Measurements from ENCODE around the gene NALF2. TPM values are rescaled to one million over a fixed set of nuclear protein-coding genes. Genes with fewer than 3 reads are reported as not detected.
A peak's percentile ranks its signal among the peaks of the same experiment; 100 is the strongest.

Gene NALF2
- not detected for total RNA-seq (2013)
- not detected for polyA plus RNA-seq
- not detected in 2 replicates for polyA minus RNA-seq
- 0 to 0.32 (median 0) reads per million in 11 experiments for total RNA-seq

DNA sequence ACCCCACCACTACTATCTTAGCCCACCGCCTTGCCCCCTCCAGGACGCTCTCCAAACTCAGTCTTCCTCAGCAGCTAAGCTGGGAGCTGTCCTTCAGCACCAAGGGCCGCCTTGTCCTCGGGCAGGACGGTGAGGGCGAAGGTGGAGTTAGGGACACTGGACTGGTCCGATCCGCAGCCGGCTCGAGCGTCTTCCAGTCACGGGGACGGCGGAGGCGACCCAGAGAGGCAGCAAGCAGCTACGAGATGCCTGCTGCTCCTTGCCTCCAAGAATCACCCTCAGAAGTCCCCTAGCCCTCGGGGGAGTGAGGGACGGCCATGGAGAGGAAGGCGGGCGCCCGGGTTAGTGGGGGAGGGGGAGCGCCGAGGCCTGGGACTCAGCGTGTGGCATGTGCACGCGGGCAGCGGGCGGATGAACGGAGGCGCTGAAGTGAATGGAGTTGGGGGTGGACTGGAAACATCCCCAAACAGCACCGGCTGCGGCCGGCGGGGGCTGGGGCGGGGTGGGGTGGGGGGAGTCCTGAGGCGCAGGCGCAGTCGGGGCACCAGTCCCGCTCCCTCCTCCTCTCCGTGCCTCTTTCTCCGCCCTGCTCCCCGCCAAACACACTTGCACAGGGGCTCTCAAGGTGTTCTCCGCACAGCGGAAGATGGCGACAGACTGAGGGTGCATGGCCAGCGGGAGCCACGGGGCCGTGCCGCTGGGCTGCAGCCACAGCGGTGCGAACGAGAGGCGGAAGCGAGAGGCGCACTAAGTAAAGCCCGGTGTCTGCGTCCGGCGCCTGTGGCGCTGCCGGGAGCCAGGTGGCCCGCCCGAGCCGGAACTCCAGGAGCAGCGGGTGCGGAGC lies at the start of gene NALF2:
NALF2 (plus strand) TSS at position 545 of the 844 bp plus-strand sequence. CDS start 957 bp downstream, outside the sequence.
- Histone ChIP-seq H3K4me3 (replicated peaks in 1 of 3; ENCODE audit: low read depth in 2 of 3, low read length in 3 of 3) (no peak within 1 kb of the TSS), H3K36me3 (replicated peaks in 1 of 2; ENCODE audit: control insufficient read depth in 1 of 2, insufficient read depth in 2 of 2, low read length in 2 of 2) (no peaks in the 10 kb centered on the region), H3K79me2 (ENCODE audit: insufficient read depth, low read length) (no peaks in the 10 kb centered on the region), H3K9me3 (replicated peaks in 1 of 2; ENCODE audit: control insufficient read depth in 1 of 2, insufficient read depth in 1 of 2, low read length in 2 of 2) (no peaks in the 10 kb centered on the region), H3K27me3 (ENCODE audit: control insufficient read depth in 2 of 2, insufficient read depth in 2 of 2, low read length in 2 of 2) (peaks cover 12 to 42% of the 10 kb centered on the region in 2 donors), H4K20me1 (ENCODE audit: insufficient read depth, low read length) (no peaks in the 10 kb centered on the region), H3K4me2 (replicated peaks; ENCODE audit: extremely low read depth, low read length, poor library complexity, severe bottlenecking) (peak within 1 kb of the TSS; percentile 26), H3K9ac (ENCODE audit: insufficient read depth, low read length, poor library complexity, severe bottlenecking) (no peak within 1 kb of the TSS), H2AFZ (ENCODE audit: insufficient read depth, low read depth, low read length, poor library complexity, severe bottlenecking) (no peak within 1 kb of the TSS), H3K4me1 (ENCODE audit: control insufficient read depth in 1 of 2, insufficient read depth in 2 of 2, low read length in 2 of 2) (no peaks in the 10 kb centered on the region), H3K27ac (ENCODE audit: low read depth in 1 of 2, low read length in 2 of 2) (no peak within 1 kb of the TSS)
- H3K27me3 Mint-ChIP-seq (ENCODE audit: low read depth in 3 of 3), result peaks cover 19 to 37% (median 30%) of the 10 kb centered on the region in 3 donors
- H3K27ac Mint-ChIP-seq, result no peak within 1 kb of the TSS
- no peak for DNase-seq
- no peaks in the 10 kb centered on the region for H3K36me3 Mint-ChIP-seq
- H3K9me3 Mint-ChIP-seq, result peaks cover 0 to 9% (median 3%) of the 10 kb centered on the region in 7 donors
- H3K4me1 Mint-ChIP-seq, result no peaks in the 10 kb centered on the region
- TF ChIP-seq, protein P1, sequence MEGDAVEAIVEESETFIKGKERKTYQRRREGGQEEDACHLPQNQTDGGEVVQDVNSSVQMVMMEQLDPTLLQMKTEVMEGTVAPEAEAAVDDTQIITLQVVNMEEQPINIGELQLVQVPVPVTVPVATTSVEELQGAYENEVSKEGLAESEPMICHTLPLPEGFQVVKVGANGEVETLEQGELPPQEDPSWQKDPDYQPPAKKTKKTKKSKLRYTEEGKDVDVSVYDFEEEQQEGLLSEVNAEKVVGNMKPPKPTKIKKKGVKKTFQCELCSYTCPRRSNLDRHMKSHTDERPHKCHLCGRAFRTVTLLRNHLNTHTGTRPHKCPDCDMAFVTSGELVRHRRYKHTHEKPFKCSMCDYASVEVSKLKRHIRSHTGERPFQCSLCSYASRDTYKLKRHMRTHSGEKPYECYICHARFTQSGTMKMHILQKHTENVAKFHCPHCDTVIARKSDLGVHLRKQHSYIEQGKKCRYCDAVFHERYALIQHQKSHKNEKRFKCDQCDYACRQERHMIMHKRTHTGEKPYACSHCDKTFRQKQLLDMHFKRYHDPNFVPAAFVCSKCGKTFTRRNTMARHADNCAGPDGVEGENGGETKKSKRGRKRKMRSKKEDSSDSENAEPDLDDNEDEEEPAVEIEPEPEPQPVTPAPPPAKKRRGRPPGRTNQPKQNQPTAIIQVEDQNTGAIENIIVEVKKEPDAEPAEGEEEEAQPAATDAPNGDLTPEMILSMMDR (IDR thresholded peaks at IDR 0.05), result no peak
- peak within 1 kb of the TSS; percentile 53 to 59 for H3K4me3 Mint-ChIP-seq
- 0% methylated on average over 12 of the region's 66 CpGs for WGBS (ENCODE audit: insufficient coverage)
- intact Hi-C loops (cut with micrococcal nuclease), result no loop called here

DNA sequence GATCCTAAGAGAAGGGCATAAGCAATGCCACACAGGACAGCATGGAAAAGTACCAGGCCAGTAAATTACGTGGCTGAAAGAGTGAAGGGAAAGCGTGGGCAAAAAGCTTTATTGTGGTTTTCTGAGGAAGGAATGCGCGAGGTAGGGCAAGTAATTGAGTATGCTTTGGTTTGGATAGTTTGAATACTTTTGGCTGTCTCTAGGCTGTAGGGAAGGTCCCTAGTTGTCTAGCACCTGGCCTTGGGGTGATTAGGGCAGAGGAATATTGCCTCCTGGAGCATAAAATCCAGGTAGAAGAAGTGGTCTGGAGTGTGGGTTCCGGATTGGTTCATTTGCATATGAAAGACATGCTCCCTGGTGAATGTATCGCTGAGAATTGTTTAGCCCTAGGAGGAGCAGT lies 46.4 kb upstream of the NALF2 start:
- no peak for DNase-seq
- 80% methylated on average over 1 of the region's 6 CpGs for WGBS (ENCODE audit: insufficient coverage)
- no peaks in the 10 kb centered on the region for H3K79me2 ChIP-seq (ENCODE audit: insufficient read depth, low read length)
- Mint-ChIP-seq H3K4me3 (no peak overlapping the region), H3K27me3 (ENCODE audit: low read depth in 3 of 3) (peaks cover 0 to 4% (median 3%) of the 10 kb centered on the region in 3 donors), H3K36me3 (no peaks in the 10 kb centered on the region), H3K27ac (no peak overlapping the region), H3K9me3 (peaks cover 0 to 4% (median 1%) of the 10 kb centered on the region in 7 donors), H3K4me1 (no peaks in the 10 kb centered on the region)
- H2AFZ ChIP-seq (ENCODE audit: insufficient read depth, low read depth, low read length, poor library complexity, severe bottlenecking), result no peak overlapping the region
- H3K4me3 ChIP-seq (replicated peaks in 1 of 3; ENCODE audit: low read depth in 2 of 3, low read length in 3 of 3), result no peak overlapping the region
- no peaks in the 10 kb centered on the region for H4K20me1 ChIP-seq (ENCODE audit: insufficient read depth, low read length)
- H3K36me3 ChIP-seq (replicated peaks in 1 of 2; ENCODE audit: control insufficient read depth in 1 of 2, insufficient read depth in 2 of 2, low read length in 2 of 2), result no peaks in the 10 kb centered on the region
- H3K27ac ChIP-seq (ENCODE audit: low read depth in 1 of 2, low read length in 2 of 2), result no peak overlapping the region
- TF ChIP-seq, protein P1 (IDR thresholded peaks at IDR 0.05), result no peak
- no peaks in the 10 kb centered on the region for H3K9me3 ChIP-seq (replicated peaks in 1 of 2; ENCODE audit: control insufficient read depth in 1 of 2, insufficient read depth in 1 of 2, low read length in 2 of 2)
- H3K27me3 ChIP-seq (ENCODE audit: control insufficient read depth in 2 of 2, insufficient read depth in 2 of 2, low read length in 2 of 2), result no peaks in the 10 kb centered on the region
- intact Hi-C loops (cut with micrococcal nuclease), result no loop called here
- H3K4me2 ChIP-seq (replicated peaks; ENCODE audit: extremely low read depth, low read length, poor library complexity, severe bottlenecking), result no peak overlapping the region
- no peak overlapping the region for H3K9ac ChIP-seq (ENCODE audit: insufficient read depth, low read length, poor library complexity, severe bottlenecking)
- H3K4me1 ChIP-seq (ENCODE audit: control insufficient read depth in 1 of 2, insufficient read depth in 2 of 2, low read length in 2 of 2), result no peaks in the 10 kb centered on the region
